Cortex of kidney (tissue), 1 donor: ENCODE measurements around the gene RPH3AL.
"Not testable (repeated sequence)": the region's sequence is repeated elsewhere in the genome, so short reads cannot be mapped to it uniquely, and the experiment has no call there.

Experiments used
- DNase-seq: peaks from one replicate; lab custom pipeline; 2025; lab: John Stamatoyannopoulos, UW

Gene RPH3AL

GRCh38 chr17:202501-202951, 150.1 kb downstream of the RPH3AL start:
- DNase-seq, result no peak

- DNase-seq, result not testable (repeated sequence)
Observed at GRCh38 chr17:201736-202135, 150.9 kb downstream of the RPH3AL start.

- DNase-seq, result not testable (repeated sequence)
Observed at GRCh38 chr17:201257-201656, 151.3 kb downstream of the RPH3AL start.

- DNase-seq, result no peak
Observed at GRCh38 chr17:200586-200985, 152.0 kb downstream of the RPH3AL start.

- DNase-seq, result no peak
Observed at GRCh38 chr17:199806-200545, 152.6 kb downstream of the RPH3AL start.

GRCh38 chr17:199191-199604, 153.4 kb downstream of the RPH3AL start:
- DNase-seq, result no peak

- not testable (repeated sequence) for DNase-seq
Observed at GRCh38 chr17:198225-198624, 154.4 kb downstream of the RPH3AL start.

GRCh38 chr17:197352-197751, 155.3 kb downstream of the RPH3AL start:
- DNase-seq, result no peak

GRCh38 chr17:194828-195602, 157.6 kb downstream of the RPH3AL start:
- DNase-seq, result no peak

GRCh38 chr17:193841-194806, 158.5 kb downstream of the RPH3AL start:
- DNase-seq, result no peak

GRCh38 chr17:193426-193810, 159.2 kb downstream of the RPH3AL start:
- DNase-seq, result no peak

- DNase-seq, result no peak
Observed at GRCh38 chr17:192666-193425, 159.8 kb downstream of the RPH3AL start.

GRCh38 chr17:189444-189843, 163.2 kb downstream of the RPH3AL start:
- no peak for DNase-seq

- no peak for DNase-seq
Observed at GRCh38 chr17:187130-187529, 165.5 kb downstream of the RPH3AL start.

GRCh38 chr17:185445-186138, 167.0 kb downstream of the RPH3AL start:
- no peak for DNase-seq

GRCh38 chr17:183021-183420, 169.6 kb downstream of the RPH3AL start:
- no peak for DNase-seq

GRCh38 chr17:182050-182751, 170.4 kb downstream of the RPH3AL start:
- DNase-seq, result no peak

- no peak for DNase-seq
Observed at GRCh38 chr17:181245-182049, 171.2 kb downstream of the RPH3AL start, which contains the start of gene DOC2B. Gene DOC2B, minus strand, starts transcription at chr17:181650. Its CDS starts 171 bp downstream, at chr17:181479.
